NT2/D1 (cell line): Measurements from ENCODE around the gene CYB5B.

Experiments
- DNase-seq: peaks from one replicate; pipeline ENCODE4 v3.0.0-alpha.2; 2011; ENCODE audit warnings: low read depth, low spot score
- H3K27me3 ChIP-seq: 2 replicates; pipeline ENCODE4 v1.6.0; 2011; ENCODE audit warnings: mild to moderate bottlenecking; ENCODE audit not compliant: insufficient read length, insufficient read depth
- H3K36me3 ChIP-seq: 2 replicates; pipeline ENCODE4 v1.6.1; 2011; ENCODE audit warnings: mild to moderate bottlenecking, low read length, mixed read lengths; ENCODE audit not compliant: insufficient read depth, insufficient read length
- H3K4me1 ChIP-seq: 2 replicates; pipeline ENCODE4 v1.5.1; 2011; ENCODE audit not compliant: insufficient read depth, insufficient read length
- H3K4me3 ChIP-seq: 2 replicates; pipeline ENCODE4 v1.5.1; 2011; ENCODE audit warnings: low read depth; ENCODE audit not compliant: insufficient read length
- H3K9ac ChIP-seq: 2 replicates; pipeline ENCODE4 v1.6.0; 2011; ENCODE audit warnings: low read depth; ENCODE audit not compliant: insufficient read length
- H3K9me3 ChIP-seq: 2 replicates; pipeline ENCODE4 v1.5.1; 2011; ENCODE audit warnings: mild to moderate bottlenecking, low read length; ENCODE audit not compliant: insufficient read depth
- SUZ12 ChIP-seq: IDR thresholded peaks from 2 replicates; pipeline ENCODE4 v1.6.1; 2011; ENCODE audit not compliant: insufficient read length, insufficient read depth; ENCODE audit errors: extremely low read depth
- YY1 ChIP-seq: IDR thresholded peaks from 2 replicates; pipeline ENCODE4 v1.6.1; 2011; ENCODE audit not compliant: insufficient read length, insufficient read depth
- ZNF274 ChIP-seq: IDR thresholded peaks from 2 replicates; pipeline ENCODE4 v1.6.1; 2011; ENCODE audit warnings: mild to moderate bottlenecking, low read depth, low read length

The CYB5B gene

DNA sequence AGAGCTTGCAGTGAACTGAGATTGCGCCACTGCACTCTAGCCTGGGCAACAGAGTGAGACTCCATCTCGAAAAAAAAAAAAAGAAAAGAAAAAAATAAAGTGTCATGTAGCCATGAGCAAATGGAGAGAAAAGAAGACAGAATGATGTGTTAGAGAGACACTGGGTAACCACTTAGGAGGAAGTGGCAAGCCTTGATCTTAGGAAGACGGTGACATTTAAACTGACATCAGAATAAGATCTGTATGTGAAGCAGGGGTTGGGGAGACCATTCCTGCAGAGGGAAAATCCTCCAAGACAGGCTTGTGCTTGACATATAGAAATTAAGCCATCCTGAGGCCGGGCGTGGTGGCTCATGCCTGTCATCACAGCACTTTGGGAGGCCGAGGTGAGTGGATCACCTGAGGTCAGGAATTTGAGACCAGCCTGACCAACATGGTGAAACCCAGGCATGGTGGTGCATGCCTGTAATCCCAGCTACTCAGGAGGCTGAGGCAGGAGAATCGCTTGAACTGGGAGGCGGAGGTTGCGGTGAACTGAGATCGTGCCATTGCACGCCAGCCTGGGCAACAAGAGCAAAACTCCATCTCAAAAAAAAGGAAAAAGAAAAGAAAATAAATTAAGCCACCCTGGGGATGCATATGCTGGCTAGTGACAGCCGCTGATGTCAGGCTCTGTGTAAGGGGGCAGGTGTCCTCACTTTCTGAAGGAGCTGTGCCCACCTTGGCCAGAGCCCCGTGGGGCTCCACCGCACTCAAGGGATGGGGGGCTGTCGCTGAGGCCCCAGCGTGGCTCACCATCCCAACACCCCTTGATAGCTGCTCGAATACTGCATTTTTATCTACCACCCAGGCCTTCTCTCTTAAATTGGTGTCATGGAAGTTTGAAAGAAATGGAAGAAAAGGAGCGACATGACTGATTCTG is 13.1 kb upstream of the CYB5B start:
- Histone ChIP-seq H3K4me1 (no peaks in the 10 kb centered on the region), H3K36me3 (no peaks in the 10 kb centered on the region), H3K9me3 (no peaks in the 10 kb centered on the region), H3K27me3 (no peaks in the 10 kb centered on the region), H3K4me3 (no peak overlapping the region), H3K9ac (no peak overlapping the region)
- DNase-seq = no peak
- TF ChIP-seq YY1 (no peak), SUZ12 (no peak)

DNA sequence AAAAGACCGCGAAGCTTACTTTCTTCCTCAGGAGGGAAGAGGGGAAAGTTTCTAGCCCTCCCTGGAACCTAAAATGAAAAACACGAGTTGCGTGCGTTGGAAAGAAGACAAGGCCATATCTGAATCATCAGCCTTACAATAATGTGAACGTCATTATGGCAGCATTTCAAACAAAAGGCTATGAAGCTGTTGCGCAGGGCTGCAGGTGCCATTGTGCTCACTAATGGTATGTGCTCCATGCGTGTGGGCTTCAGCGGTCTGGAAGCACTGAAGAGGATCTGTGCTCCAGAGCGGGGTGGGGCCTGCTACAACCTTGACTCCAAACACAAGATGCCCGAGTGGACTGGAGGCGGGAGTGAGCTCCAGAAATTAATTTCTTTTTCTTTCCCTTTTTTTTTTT is 12.1 kb upstream of the CYB5B start:
- H3K4me3 ChIP-seq = no peak overlapping the region
- no peak for TF ChIP-seq YY1
- TF ChIP-seq ZNF274 = no peak
- TF ChIP-seq SUZ12 = no peak
- H3K27me3 ChIP-seq = no peaks in the 10 kb centered on the region
- no peak overlapping the region for H3K9ac ChIP-seq
- DNase-seq = no peak
- H3K9me3 ChIP-seq = no peaks in the 10 kb centered on the region
- H3K36me3 ChIP-seq = no peaks in the 10 kb centered on the region
- H3K4me1 ChIP-seq = peaks cover 1% of the 10 kb centered on the region

DNA sequence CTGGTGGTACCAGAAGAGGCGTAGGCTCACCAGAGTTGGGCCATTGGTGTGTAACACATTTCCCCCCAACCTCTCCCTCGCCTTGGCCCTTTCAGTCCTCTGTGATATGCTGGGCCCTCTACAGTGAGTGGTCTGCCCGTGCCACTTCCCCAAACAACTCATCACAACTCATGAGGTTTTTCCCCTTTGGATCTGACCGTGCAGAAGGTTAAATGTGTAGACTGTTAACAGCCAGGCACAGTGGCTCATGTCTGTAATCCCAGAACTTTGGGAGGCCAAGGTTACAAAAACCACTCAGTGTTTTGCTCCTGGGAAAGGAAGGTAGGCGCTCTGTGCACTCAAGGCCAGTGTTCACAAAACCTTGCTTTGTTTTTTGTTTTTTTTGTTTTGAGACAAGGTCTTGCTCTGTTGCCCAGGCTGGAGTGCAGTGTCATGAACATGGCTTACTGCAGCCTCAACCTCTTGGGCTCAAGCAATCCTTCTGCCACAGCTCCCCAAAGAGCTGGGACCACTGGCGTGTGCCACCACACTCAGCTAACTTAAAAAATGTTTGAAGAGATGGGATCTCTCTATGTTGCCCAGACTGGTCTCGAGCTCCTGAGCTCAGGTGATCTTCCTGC is 11.3 kb upstream of the CYB5B start:
- Histone ChIP-seq H3K27me3 (no peaks in the 10 kb centered on the region), H3K4me3 (no peak overlapping the region), H3K36me3 (no peaks in the 10 kb centered on the region), H3K4me1 (peaks cover 1% of the 10 kb centered on the region), H3K9ac (no peak overlapping the region), H3K9me3 (no peaks in the 10 kb centered on the region)
- DNase-seq = no peak
- TF ChIP-seq YY1 (no peak), ZNF274 (no peak), SUZ12 (no peak)

DNA sequence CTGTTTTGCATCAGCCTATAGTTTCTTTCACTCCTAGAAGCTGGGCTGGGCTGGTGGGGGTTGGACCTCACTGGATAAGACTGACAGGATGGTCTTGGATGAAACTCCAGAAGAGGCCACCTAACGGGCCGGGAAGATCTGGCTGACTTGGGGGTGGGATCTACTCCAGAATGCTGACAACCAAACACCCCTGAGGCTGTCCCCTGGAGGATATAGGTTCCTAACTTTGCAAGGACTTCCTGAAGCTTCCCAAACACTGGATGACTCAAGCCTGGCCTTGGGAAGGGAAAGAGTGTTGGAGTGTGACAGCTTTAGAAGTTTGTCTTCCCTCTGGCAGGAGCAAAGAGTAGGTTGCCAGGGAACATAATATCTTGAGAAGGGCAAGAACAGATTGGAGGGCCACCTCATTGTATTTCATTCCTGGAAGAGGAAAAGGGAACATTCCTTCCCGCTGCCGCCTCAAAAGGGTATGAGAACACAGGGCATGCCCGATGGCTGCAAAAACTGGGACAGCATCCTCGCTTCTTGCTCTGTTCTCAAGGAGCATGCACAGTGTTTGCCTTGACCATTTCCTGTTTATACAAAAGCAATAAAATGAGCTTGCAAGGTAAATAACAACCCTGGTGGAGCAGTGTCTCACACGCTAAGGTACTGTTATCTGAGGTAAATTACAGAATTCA is 6.8 kb upstream of the CYB5B start:
- H3K9ac ChIP-seq = no peak overlapping the region
- TF ChIP-seq YY1 (no peak), ZNF274 (no peak), SUZ12 (no peak)
- no peaks in the 10 kb centered on the region for H3K27me3 ChIP-seq
- no peaks in the 10 kb centered on the region for H3K9me3 ChIP-seq
- no peaks in the 10 kb centered on the region for H3K36me3 ChIP-seq
- H3K4me1 ChIP-seq = peaks cover 1% of the 10 kb centered on the region
- peak; percentile 54 for DNase-seq
- H3K4me3 ChIP-seq = no peak overlapping the region

DNA sequence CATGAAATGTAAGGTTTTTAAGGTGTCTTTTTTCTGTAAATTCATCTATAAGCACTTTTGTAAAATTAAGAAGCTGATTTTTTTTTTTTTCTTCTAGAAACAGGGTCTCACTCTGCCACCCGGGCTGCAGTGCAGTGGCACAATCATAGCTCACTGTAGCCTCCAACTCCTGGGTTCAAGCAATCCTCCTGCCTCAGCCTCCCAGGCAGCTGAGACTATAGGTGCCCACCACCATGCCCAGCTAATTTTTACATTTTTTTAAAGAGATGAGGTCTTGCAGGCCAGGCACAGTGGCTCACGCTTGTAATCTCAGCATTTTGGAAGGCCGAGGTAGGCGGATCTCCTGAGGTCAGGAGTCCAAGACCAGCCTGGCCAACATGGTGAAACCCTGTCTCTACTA is 4.5 kb upstream of the CYB5B start:
- no peak for DNase-seq
- TF ChIP-seq YY1 = no peak
- no peak for TF ChIP-seq SUZ12
- TF ChIP-seq ZNF274 = no peak
- Histone ChIP-seq H3K27me3 (no peaks in the 10 kb centered on the region), H3K9me3 (no peaks in the 10 kb centered on the region), H3K36me3 (no peaks in the 10 kb centered on the region), H3K4me3 (no peak overlapping the region), H3K4me1 (peaks cover 1% of the 10 kb centered on the region), H3K9ac (no peak overlapping the region)

DNA sequence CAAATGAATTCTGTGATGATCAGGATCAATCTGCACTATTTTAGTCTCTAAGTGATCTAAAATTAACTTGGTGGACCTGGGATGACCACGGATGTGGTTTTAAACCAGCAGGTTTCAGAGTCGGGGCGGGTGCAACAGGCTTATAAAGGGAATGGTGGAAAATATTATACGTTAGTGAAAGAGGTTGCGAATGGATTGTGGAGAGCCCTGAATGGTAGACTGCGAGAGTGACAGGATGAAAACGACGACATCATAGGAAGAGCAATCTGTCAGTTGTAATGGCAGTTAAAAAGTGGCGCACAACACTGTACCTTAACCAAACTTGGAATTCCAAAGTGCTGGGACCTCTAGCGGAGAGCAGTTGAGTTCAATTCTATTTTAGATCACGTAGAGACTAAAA is 1.2 kb upstream of the CYB5B start:
- Histone ChIP-seq H3K9ac (no peak overlapping the region), H3K4me1 (no peaks in the 10 kb centered on the region), H3K4me3 (no peak overlapping the region), H3K36me3 (peaks cover 15% of the 10 kb centered on the region), H3K27me3 (no peaks in the 10 kb centered on the region), H3K9me3 (peaks cover 2% of the 10 kb centered on the region; the same call in 1 of the 2 replicates)
- TF ChIP-seq ZNF274 (no peak), SUZ12 (no peak), YY1 (no peak)
- no peak for DNase-seq

DNA sequence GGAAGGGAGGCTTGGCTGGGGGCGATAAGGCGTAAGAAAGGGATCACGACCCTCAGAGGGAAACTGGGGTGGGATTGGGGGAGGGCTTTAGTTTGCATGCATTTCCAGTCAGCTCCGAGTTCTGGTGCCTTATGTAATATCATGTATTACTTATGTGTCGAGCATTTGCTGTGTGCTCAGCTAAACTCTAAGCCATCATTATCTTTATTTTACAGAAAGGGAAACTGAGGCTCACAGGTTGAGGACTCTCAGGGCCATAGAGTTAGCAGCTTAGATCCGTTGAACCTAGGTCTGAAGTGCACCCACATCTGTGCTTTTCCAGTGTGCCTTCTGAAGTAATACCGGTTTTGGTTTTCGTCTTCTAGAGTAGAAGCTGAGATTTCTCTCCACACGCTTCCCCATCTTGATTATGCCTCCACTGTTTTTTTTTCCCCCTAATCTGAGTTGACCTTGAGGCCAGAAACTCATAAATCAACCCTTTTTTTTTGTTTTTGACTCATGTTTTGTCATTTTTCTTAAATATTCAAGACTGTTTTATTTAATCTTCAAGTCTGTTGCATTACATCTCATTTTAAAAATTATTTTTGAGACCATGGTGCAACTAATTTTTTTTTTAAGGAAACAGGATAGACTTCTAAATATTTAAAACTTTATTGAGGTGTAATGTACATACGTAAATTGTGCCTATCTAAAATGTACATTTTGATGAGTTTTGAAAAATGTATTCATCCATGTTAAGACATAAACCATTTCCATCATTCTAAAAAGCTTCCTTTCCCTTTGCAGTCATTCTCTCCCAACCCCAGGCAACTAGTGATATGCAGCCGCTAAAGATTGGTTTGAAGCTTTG is 741 bp downstream of the CYB5B start:
- no peak for DNase-seq
- peaks cover 14% of the 10 kb centered on the region; the same call in 1 of the 2 replicates for H3K9me3 ChIP-seq
- H3K4me3 ChIP-seq = peak overlapping the region; percentile 93
- H3K9ac ChIP-seq = peak overlapping the region; percentile 89
- peaks cover 33% of the 10 kb centered on the region for H3K36me3 ChIP-seq
- H3K4me1 ChIP-seq = no peaks in the 10 kb centered on the region
- no peaks in the 10 kb centered on the region for H3K27me3 ChIP-seq
- TF ChIP-seq YY1 (no peak), SUZ12 (no peak), ZNF274 (no peak)
